IPS-11a (cell line): ENCODE data around the gene UNC13B.
"Not testable (repeated sequence)": the region's sequence is repeated elsewhere in the genome, so short reads cannot be mapped to it uniquely, and the experiment has no call there.

Experiments used
- H3K4me3 ChIP-seq: one replicate; pipeline ENCODE4 v1.5.1; 2013; ENCODE audit warnings: low read depth, low read length, control low read depth

Gene UNC13B

GRCh38 chr9:35220659-35221338, 59.0 kb downstream of the UNC13B start:
- no peak overlapping the region for H3K4me3 ChIP-seq

GRCh38 chr9:35225677-35226076, 63.9 kb downstream of the UNC13B start:
- no peak overlapping the region for H3K4me3 ChIP-seq

GRCh38 chr9:35226651-35227050, 64.8 kb downstream of the UNC13B start:
- no peak overlapping the region for H3K4me3 ChIP-seq

GRCh38 chr9:35227284-35227683, 65.5 kb downstream of the UNC13B start:
- no peak overlapping the region for H3K4me3 ChIP-seq

- H3K4me3 ChIP-seq: no peak overlapping the region
These were observed 67.4 kb downstream of the UNC13B start for GRCh38 chr9:35229066-35229778.

GRCh38 chr9:35229779-35230143, 68.0 kb downstream of the UNC13B start:
- no peak overlapping the region for H3K4me3 ChIP-seq

GRCh38 chr9:35232867-35233544, 71.2 kb downstream of the UNC13B start:
- H3K4me3 ChIP-seq: no peak overlapping the region

GRCh38 chr9:35236692-35237091, 74.9 kb downstream of the UNC13B start:
- H3K4me3 ChIP-seq: no peak overlapping the region

GRCh38 chr9:35237311-35237710, 75.5 kb downstream of the UNC13B start:
- H3K4me3 ChIP-seq: no peak overlapping the region

GRCh38 chr9:35245945-35246344, 84.1 kb downstream of the UNC13B start:
- not testable (repeated sequence) for H3K4me3 ChIP-seq

GRCh38 chr9:35253075-35253474, 91.3 kb downstream of the UNC13B start:
- no peak overlapping the region for H3K4me3 ChIP-seq

- H3K4me3 ChIP-seq: no peak overlapping the region
These were observed 92.4 kb downstream of the UNC13B start for GRCh38 chr9:35254237-35254636.

- no peak overlapping the region for H3K4me3 ChIP-seq
These were observed 93.4 kb downstream of the UNC13B start for GRCh38 chr9:35254984-35255857.

GRCh38 chr9:35257986-35258659, 96.3 kb downstream of the UNC13B start:
- H3K4me3 ChIP-seq: no peak overlapping the region

GRCh38 chr9:35258660-35259474, 97.1 kb downstream of the UNC13B start:
- no peak overlapping the region for H3K4me3 ChIP-seq

GRCh38 chr9:35260186-35260585, 98.4 kb downstream of the UNC13B start:
- no peak overlapping the region for H3K4me3 ChIP-seq

GRCh38 chr9:35262064-35262463, 100.3 kb downstream of the UNC13B start:
- H3K4me3 ChIP-seq: no peak overlapping the region

- H3K4me3 ChIP-seq: no peak overlapping the region
These were observed 105.9 kb downstream of the UNC13B start for GRCh38 chr9:35267710-35268109.

- no peak overlapping the region for H3K4me3 ChIP-seq
These were observed 108.1 kb downstream of the UNC13B start for GRCh38 chr9:35269919-35270318.

GRCh38 chr9:35271637-35272036, 109.8 kb downstream of the UNC13B start:
- H3K4me3 ChIP-seq: no peak overlapping the region
